ENCODE measurements around the gene MAPK10.

DNA sequence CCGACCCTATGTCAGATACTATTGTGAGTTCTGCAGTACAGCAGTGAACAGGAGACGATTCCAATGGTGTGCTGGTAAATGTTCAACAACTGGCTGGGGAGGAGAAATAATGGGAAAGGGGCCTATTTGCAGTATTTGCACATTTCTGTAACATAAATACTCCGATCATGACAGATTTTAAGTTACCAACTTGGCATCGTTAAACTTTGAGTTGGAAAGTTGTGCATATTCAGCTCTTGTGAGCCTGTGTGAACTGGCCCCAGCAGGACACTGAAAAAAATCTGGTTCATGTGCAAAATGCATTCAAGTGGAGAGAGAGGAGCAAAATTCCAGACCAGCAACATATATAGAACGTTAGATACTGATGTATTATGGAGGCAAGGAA lies 175.0 kb downstream of the MAPK10 start:
- TF ChIP-seq, protein P1, sequence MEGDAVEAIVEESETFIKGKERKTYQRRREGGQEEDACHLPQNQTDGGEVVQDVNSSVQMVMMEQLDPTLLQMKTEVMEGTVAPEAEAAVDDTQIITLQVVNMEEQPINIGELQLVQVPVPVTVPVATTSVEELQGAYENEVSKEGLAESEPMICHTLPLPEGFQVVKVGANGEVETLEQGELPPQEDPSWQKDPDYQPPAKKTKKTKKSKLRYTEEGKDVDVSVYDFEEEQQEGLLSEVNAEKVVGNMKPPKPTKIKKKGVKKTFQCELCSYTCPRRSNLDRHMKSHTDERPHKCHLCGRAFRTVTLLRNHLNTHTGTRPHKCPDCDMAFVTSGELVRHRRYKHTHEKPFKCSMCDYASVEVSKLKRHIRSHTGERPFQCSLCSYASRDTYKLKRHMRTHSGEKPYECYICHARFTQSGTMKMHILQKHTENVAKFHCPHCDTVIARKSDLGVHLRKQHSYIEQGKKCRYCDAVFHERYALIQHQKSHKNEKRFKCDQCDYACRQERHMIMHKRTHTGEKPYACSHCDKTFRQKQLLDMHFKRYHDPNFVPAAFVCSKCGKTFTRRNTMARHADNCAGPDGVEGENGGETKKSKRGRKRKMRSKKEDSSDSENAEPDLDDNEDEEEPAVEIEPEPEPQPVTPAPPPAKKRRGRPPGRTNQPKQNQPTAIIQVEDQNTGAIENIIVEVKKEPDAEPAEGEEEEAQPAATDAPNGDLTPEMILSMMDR (IDR thresholded peaks at IDR 0.05; ENCODE audit: low read depth, low read length): no peak
- TF ChIP-seq POLR2A (IDR thresholded peaks at IDR 0.05; ENCODE audit: extremely low read depth, insufficient read length) (no peak), MYC (IDR thresholded peaks at IDR 0.05; ENCODE audit: low read depth, low read length) (no peak)
- TF ChIP-seq, protein P2, sequence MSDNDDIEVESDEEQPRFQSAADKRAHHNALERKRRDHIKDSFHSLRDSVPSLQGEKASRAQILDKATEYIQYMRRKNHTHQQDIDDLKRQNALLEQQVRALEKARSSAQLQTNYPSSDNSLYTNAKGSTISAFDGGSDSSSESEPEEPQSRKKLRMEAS (IDR thresholded peaks at IDR 0.05; ENCODE audit: low read depth, low read length): no peak

Data from NB4 (cell line).